MM.1S (cell line): ENCODE measurements around the gene URB1.

Experiments
- EZH2 ChIP-seq: fragments of 300-600 bp; sonication (generic); optimal IDR thresholded peaks from 2 replicates; pipeline ENCODE3; 2017; ENCODE audit warnings: low read depth, mild to moderate bottlenecking, antibody characterized with exemption, low read length, mixed read lengths
- EZH2phosphoT487 ChIP-seq: fragments of 300-600 bp; sonication (generic); IDR thresholded peaks from 2 replicates; pipeline ENCODE4 v1.6.1; 2018; ENCODE audit warnings: antibody characterized with exemption, low read length
- TF ChIP-seq, protein P1 (sequence below): fragments of 300-600 bp; sonication (generic); IDR thresholded peaks from 2 replicates; pipeline ENCODE4 v1.5.1; 2016; ENCODE audit warnings: antibody characterized with exemption, low read length, mixed read lengths

DNA sequence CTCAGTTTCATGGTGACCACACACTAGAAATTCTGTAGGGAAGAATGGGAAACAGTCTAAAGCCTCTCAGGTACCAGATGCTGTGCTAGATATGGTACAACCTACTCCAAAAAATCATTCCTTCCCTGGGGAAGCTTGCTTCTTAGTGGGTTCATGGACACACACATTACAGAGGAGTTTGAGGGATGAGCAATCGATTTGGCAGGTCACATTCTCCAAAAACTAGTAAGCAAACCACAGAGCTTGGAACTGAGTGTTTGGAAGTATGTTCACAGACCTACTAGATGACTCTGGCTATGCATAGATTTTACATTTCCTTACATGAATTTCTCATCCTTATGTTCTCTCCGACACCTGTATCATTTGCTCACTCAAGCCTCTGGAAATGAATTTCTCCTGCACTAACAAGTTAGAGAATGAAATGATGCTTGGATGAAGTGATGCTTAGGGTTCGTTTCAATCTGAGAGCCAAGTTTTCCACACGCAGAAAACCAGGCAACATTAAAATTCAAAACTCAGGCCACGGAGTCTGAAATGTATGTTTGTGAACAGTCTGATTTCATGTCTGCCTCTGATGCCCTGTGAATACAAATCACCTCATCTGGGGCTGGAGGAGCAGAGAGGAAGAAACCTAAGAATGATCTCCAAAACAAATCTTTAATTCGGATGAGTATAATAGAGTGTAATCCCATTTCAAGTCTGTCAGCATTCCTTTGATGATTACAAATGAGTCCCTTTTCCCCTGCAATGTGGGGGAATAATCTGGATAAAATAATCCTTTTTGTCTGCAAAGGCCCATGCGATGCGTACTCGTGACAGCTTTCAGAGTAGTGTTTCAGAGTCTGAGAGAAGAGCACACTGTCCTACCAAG is 30.7 kb upstream of the URB1 start:
- TF ChIP-seq, protein P1, sequence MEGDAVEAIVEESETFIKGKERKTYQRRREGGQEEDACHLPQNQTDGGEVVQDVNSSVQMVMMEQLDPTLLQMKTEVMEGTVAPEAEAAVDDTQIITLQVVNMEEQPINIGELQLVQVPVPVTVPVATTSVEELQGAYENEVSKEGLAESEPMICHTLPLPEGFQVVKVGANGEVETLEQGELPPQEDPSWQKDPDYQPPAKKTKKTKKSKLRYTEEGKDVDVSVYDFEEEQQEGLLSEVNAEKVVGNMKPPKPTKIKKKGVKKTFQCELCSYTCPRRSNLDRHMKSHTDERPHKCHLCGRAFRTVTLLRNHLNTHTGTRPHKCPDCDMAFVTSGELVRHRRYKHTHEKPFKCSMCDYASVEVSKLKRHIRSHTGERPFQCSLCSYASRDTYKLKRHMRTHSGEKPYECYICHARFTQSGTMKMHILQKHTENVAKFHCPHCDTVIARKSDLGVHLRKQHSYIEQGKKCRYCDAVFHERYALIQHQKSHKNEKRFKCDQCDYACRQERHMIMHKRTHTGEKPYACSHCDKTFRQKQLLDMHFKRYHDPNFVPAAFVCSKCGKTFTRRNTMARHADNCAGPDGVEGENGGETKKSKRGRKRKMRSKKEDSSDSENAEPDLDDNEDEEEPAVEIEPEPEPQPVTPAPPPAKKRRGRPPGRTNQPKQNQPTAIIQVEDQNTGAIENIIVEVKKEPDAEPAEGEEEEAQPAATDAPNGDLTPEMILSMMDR: no peak
- TF ChIP-seq EZH2 (no peak), EZH2phosphoT487 (no peak)
